Thyroid gland (tissue), 4 donors: ENCODE data around the gene TRIM58.

Experiments used
- CTCF ChIP-seq, 6 experiments: fragments of 200-600 bp in 3 of 6; fragments of 450-650 bp in 3 of 6; sonication (generic) in 3 of 6; IDR thresholded peaks; one replicate each; pipeline ENCODE4 v1.5.1; 2016 to 2019; ENCODE audit warnings: antibody characterized with exemption in 6 of 6, mild to moderate bottlenecking in 2 of 6, inconsistent platforms in 1 of 6, moderate library complexity in 1 of 6
- POLR2A ChIP-seq, 2 donors: fragments of 450-650 bp; IDR thresholded peaks; one replicate each; pipeline ENCODE4 v1.6.1; 2017; ENCODE audit warnings: antibody characterized with exemption in 2 of 2, mild to moderate bottlenecking in 2 of 2, moderate library complexity in 1 of 2

GRCh38 chr1:247923941-247924340 lies 67.0 kb downstream of the TRIM58 start:
- TF ChIP-seq POLR2A (IDR thresholded peaks at IDR 0.05) (no peak), CTCF (IDR thresholded peaks at IDR 0.05) (no peak)
